Esophagus squamous epithelium (tissue), 5 donors: Measurements from ENCODE around the gene COL9A1. TPM values are rescaled to one million over a fixed set of nuclear protein-coding genes. Genes with fewer than 3 reads are reported as not detected.

ENCODE experiments used
- DNase-seq: peaks from one replicate; lab custom pipeline; 2025; lab: John Stamatoyannopoulos, UW
- H3K27ac ChIP-seq, 4 donors: fragments of 200-600 bp; sonication (generic); one replicate each; pipeline ENCODE4 v1.5.1; 2016 to 2019; ENCODE audit warnings: mild to moderate bottlenecking in 1 of 4
- H3K27me3 ChIP-seq, 4 donors: fragments of 200-600 bp; sonication (generic); 1 replicate in 3 of 4; 2 replicates in 1 of 4; pipeline versions ENCODE4 v1.5.1 to v1.6.0; 2017 to 2021; ENCODE audit warnings: antibody characterized with exemption in 1 of 4
- H3K36me3 ChIP-seq, 3 donors: fragments of 200-600 bp; sonication (generic); one replicate each; pipeline ENCODE4 v1.5.1; 2016 to 2019
- H3K4me1 ChIP-seq, 3 donors: fragments of 200-600 bp; sonication (generic); one replicate each; pipeline ENCODE4 v1.5.1; 2017 to 2019
- H3K4me3 ChIP-seq, 4 donors: fragments of 200-600 bp; sonication (generic); 1 replicate in 3 of 4; 2 replicates in 1 of 4; pipeline ENCODE4 v1.5.1; 2016 to 2019; ENCODE audit warnings: mild to moderate bottlenecking in 2 of 4, moderate library complexity in 1 of 4
- H3K9me3 ChIP-seq, 3 donors: fragments of 200-600 bp; sonication (generic); one replicate each; pipeline ENCODE4 v1.5.1; 2016 to 2019
- CTCF ChIP-seq, 6 experiments: fragments of 450-650 bp in 4 of 6; fragments of 200-600 bp in 2 of 6; sonication (generic) in 2 of 6; IDR thresholded peaks; one replicate each; pipeline ENCODE4 v1.5.1; 2016 to 2019; ENCODE audit warnings: antibody characterized with exemption in 6 of 6, mild to moderate bottlenecking in 4 of 6, moderate library complexity in 4 of 6
- POLR2A ChIP-seq, 4 donors: fragments of 450-650 bp; IDR thresholded peaks; one replicate each; pipeline ENCODE4 v1.6.1; 2017; ENCODE audit warnings: antibody characterized with exemption in 4 of 4, mild to moderate bottlenecking in 4 of 4, moderate library complexity in 3 of 4
- WGBS, 2 donors: methylation state at CpG; one replicate each; pipeline ENCODE4 v1.1.5; 2018; 5-methylcytosine and 5-hydroxymethylcytosine counted together
- intact Hi-C: fragments of 100-400 bp; cut with DNase I; formaldehyde crosslinking; loops from one replicate; pipeline ENCODE4 v1.15.0; 2022
- total RNA-seq, 4 donors: library from RNA; depleted of rRNA; stranded (reverse); fragments of >200 nt; gene quantifications; one replicate each; pipeline ENCODE4 v1.1.0, GENCODE V29; 2016
- donor health status: DM: yes; HTN: yes; CAD: no.

Gene COL9A1
- total RNA-seq, 4 donors from 2014 or later = 0.57 TPM; not detected in 3

GRCh38 chr6:70188202-70188601, 114.7 kb downstream of the COL9A1 start:
- intact Hi-C loops = no loop called here
- Histone ChIP-seq H3K4me1 (no peaks in the 10 kb centered on the region), H3K36me3 (no peaks in the 10 kb centered on the region), H3K27ac (no peak overlapping the region), H3K4me3 (no peak overlapping the region), H3K9me3 (no peaks in the 10 kb centered on the region), H3K27me3 (peaks cover 0 to 1% (median 0%) of the 10 kb centered on the region in 4 donors)
- no peak for DNase-seq
- 85% methylated on average over 6 of the region's 6 CpGs for WGBS, 2 donors
- no peak for TF ChIP-seq CTCF (IDR thresholded peaks at IDR 0.05)
- TF ChIP-seq POLR2A (IDR thresholded peaks at IDR 0.05) = no peak

DNA sequence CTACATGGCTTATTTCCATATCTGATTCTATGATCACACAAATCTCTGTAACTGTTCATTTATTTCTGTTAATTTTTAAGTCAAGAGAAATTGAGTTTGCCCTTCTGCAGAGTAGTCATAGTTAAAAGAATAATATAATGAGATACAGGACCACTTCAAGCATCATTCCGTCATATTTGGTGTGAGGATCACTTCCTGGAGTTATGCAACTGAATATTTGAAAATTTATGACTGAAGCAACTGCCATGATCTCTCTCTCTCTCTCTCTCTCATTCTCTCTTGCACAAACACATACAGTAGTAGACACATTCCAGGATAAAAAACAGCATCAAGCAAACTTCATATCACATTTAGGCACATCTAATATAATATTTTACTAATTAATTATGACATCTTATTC, 116.4 kb downstream of the COL9A1 start:
- H3K4me1 ChIP-seq = no peaks in the 10 kb centered on the region
- no peak for DNase-seq
- H3K4me3 ChIP-seq = no peak overlapping the region
- whole genome bisulfite sequencing, 2 donors = 67 to 75% methylated on average over 1 of the region's 1 CpG
- H3K36me3 ChIP-seq = no peaks in the 10 kb centered on the region
- intact Hi-C loops = no loop called here
- H3K27me3 ChIP-seq = no peaks in the 10 kb centered on the region
- no peak overlapping the region for H3K27ac ChIP-seq
- TF ChIP-seq CTCF (IDR thresholded peaks at IDR 0.05) (no peak), POLR2A (IDR thresholded peaks at IDR 0.05) (no peak)
- no peaks in the 10 kb centered on the region for H3K9me3 ChIP-seq

- H3K9me3 ChIP-seq = no peaks in the 10 kb centered on the region
- no peaks in the 10 kb centered on the region for H3K36me3 ChIP-seq
- no peaks in the 10 kb centered on the region for H3K4me1 ChIP-seq
- H3K4me3 ChIP-seq = no peak overlapping the region
- DNase-seq = no peak
- TF ChIP-seq POLR2A (IDR thresholded peaks at IDR 0.05) = no peak
- TF ChIP-seq CTCF (IDR thresholded peaks at IDR 0.05) = no peak
- intact Hi-C loops = no loop called here
- 76 to 78% methylated on average over 3 of the region's 3 CpGs for WGBS, 2 donors
- no peaks in the 10 kb centered on the region for H3K27me3 ChIP-seq
- no peak overlapping the region for H3K27ac ChIP-seq
These were observed 118.2 kb downstream of the COL9A1 start for GRCh38 chr6:70184723-70185122.

DNA sequence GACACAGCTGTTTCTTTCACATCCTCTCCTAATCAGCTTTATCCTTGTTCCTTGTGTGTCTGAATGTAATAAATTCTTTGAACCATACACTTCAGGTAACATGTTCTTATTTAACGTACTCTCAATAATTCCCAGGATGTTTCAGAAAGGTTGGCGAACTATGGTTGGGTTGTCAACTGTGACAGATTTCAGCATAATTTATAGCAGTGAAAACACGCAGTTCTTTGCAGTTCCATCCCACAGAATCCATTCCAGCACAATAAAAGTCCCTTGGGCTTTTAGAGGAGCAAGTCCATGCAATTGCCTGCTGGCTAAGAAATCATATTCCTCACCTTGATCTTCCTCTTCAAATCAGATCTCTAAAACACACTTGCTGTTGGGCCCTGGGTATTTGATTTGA, 119.3 kb downstream of the COL9A1 start:
- no peak for DNase-seq
- intact Hi-C loops = no loop called here
- TF ChIP-seq CTCF (IDR thresholded peaks at IDR 0.05) (no peak), POLR2A (IDR thresholded peaks at IDR 0.05) (no peak)
- H3K4me3 ChIP-seq = no peak overlapping the region
- WGBS, 2 donors = 15 to 31% methylated on average over 3 of the region's 3 CpGs
- no peak overlapping the region for H3K27ac ChIP-seq
- no peaks in the 10 kb centered on the region for H3K9me3 ChIP-seq
- H3K36me3 ChIP-seq = no peaks in the 10 kb centered on the region
- no peaks in the 10 kb centered on the region for H3K4me1 ChIP-seq
- no peaks in the 10 kb centered on the region for H3K27me3 ChIP-seq

DNA sequence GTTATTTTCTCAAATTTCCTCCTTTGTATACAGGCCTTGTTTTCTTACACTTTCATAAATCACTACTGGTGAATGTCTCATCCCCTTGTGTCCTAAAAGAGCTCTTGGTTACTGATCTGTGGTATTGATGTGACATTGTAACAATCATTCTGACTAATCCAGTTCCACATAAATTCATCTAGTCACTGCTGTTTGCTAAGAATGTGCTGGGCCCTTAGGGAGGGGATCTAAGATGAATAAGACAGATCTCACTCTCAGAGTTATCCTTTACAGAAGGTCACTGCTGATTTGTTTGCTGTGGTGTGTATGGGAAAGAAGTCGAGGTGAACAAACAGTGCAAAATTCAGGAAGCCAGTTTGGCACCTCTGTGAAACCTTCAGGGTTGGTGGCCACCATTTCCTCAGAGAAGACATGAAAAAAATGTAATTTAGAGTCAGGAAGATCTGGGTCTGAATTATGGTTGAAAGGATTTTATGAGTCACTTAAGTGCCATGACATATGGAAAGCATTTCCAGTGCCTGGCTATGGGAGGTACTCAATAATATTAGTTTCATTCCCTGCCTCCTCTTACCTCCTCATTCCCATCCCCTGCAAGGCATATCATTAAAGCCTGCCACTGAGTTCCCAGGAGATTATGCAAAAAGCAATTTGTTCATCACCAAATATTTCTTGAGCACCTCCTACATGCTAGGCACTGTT, 121.8 kb downstream of the COL9A1 start:
- Histone ChIP-seq H3K9me3 (no peaks in the 10 kb centered on the region), H3K36me3 (no peaks in the 10 kb centered on the region), H3K4me1 (no peaks in the 10 kb centered on the region), H3K4me3 (no peak overlapping the region), H3K27me3 (no peaks in the 10 kb centered on the region), H3K27ac (no peak overlapping the region)
- DNase-seq = no peak
- TF ChIP-seq CTCF (IDR thresholded peaks at IDR 0.05) (no peak), POLR2A (IDR thresholded peaks at IDR 0.05) (no peak)
- intact Hi-C loops = no loop called here
- WGBS, 2 donors = 8 to 27% methylated on average over 1 of the region's 1 CpG
